ENCODE results near the gene MAP2K7.
"Not testable (repeated sequence)": the region's sequence is repeated elsewhere in the genome, so short reads cannot be mapped to it uniquely, and the experiment has no call there.

The MAP2K7 gene

GRCh38 chr19:7877249-7877836 lies 26.3 kb upstream of the MAP2K7 start:
- no peak for DNase-seq
- intact Hi-C loops (cut with DNase I), result no loop called here

GRCh38 chr19:7879111-7879807 lies 24.4 kb upstream of the MAP2K7 start:
- intact Hi-C loops (cut with DNase I), result no loop called here
- DNase-seq, result no peak

- no peak for DNase-seq
These were observed 23.8 kb upstream of the MAP2K7 start for GRCh38 chr19:7879836-7880235.

GRCh38 chr19:7881910-7882309 lies 21.8 kb upstream of the MAP2K7 start:
- intact Hi-C loops (cut with DNase I), result no loop called here
- DNase-seq, result no peak

More at GRCh38 chr19:7879836-7880235, 23.8 kb upstream of the MAP2K7 start:
- intact Hi-C loops (cut with DNase I), result no loop called here

GRCh38 chr19:7883105-7883504 lies 20.6 kb upstream of the MAP2K7 start:
- DNase-seq, result no peak
- intact Hi-C loops (cut with DNase I), result no loop called here

GRCh38 chr19:7883796-7884570 lies 19.7 kb upstream of the MAP2K7 start:
- intact Hi-C loops (cut with DNase I), result no loop called here
- DNase-seq, result no peak

GRCh38 chr19:7885818-7886217 lies 17.9 kb upstream of the MAP2K7 start:
- intact Hi-C loops (cut with DNase I), result no loop called here
- DNase-seq, result no peak

GRCh38 chr19:7887408-7888144 lies 16.1 kb upstream of the MAP2K7 start:
- no peak for DNase-seq
- intact Hi-C loops (cut with DNase I), result no loop called here

GRCh38 chr19:7888145-7888825 lies 15.4 kb upstream of the MAP2K7 start, which contains the start of gene LRRC8E:
Gene LRRC8E (plus strand): TSS chr19:7888510. CDS start chr19:7895604, 7,094 bp downstream.
- intact Hi-C loops (cut with DNase I), result no loop called here
- DNase-seq, result no peak

- DNase-seq, result no peak
- intact Hi-C loops (cut with DNase I), result no loop called here
These were observed 14.9 kb upstream of the MAP2K7 start for GRCh38 chr19:7888826-7889217.

- intact Hi-C loops (cut with DNase I); DNase-seq: not testable (repeated sequence)
These were observed 10.1 kb upstream of the MAP2K7 start for GRCh38 chr19:7893362-7894101.

- intact Hi-C loops (cut with DNase I), result no loop called here
- DNase-seq, result no peak
These were observed 8.9 kb upstream of the MAP2K7 start for GRCh38 chr19:7894612-7895309.

- no peak for DNase-seq
- intact Hi-C loops (cut with DNase I), result no loop called here
These were observed 8.1 kb upstream of the MAP2K7 start for GRCh38 chr19:7895565-7895964.

GRCh38 chr19:7897292-7897691 lies 6.4 kb upstream of the MAP2K7 start:
- no peak for DNase-seq
- intact Hi-C loops (cut with DNase I), result no loop called here

- intact Hi-C loops (cut with DNase I), result no loop called here
- no peak for DNase-seq
These were observed 4.7 kb upstream of the MAP2K7 start for GRCh38 chr19:7898967-7899366.

- intact Hi-C loops (cut with DNase I), result loop anchor here (5.0 kb wide), 1 partner anchor 38 kb away; no protein-coding TSS in a partner anchor
- DNase-seq, result no peak
These were observed 3.8 kb upstream of the MAP2K7 start for GRCh38 chr19:7899751-7900378.

- intact Hi-C loops (cut with DNase I), result loop anchor here (5.0 kb wide), 1 partner anchor 38 kb away; no protein-coding TSS in a partner anchor
- DNase-seq, result no peak
These were observed 3.2 kb upstream of the MAP2K7 start for GRCh38 chr19:7900401-7900870.
